ENCODE results near the gene TRIM8. TPM values are rescaled to one million over a fixed set of nuclear protein-coding genes. Genes with fewer than 3 reads are reported as not detected.

Gene TRIM8
- total and polyA plus RNA-seq, 2 donors (not counting 3 experiments of a cell fraction or from before 2014, with no cell fraction given): 74.1 to 114 TPM

DNA sequence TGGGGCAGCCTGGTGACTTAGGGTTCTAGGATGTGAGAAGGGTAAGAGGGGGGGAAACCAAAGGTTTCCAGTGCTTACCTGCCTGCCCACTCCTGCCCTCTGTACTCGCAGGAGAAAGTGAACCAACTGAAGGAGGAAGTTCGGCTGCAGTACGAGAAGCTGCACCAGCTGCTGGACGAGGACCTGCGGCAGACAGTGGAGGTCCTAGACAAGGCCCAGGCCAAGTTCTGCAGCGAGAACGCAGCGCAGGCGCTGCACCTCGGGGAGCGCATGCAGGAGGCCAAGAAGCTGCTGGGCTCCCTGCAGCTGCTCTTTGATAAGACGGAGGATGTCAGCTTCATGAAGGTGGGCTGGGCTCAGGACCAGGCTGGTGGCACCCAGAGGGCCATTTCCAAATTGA lies 10.7 kb downstream of the TRIM8 start:
- Histone ChIP-seq H3K4me2 (ENCODE audit: insufficient read depth, low read length) (no peak overlapping the region), H3K27me3 (ENCODE audit: control insufficient read depth in 2 of 2, insufficient read depth in 2 of 2, low read length in 2 of 2) (no peaks in the 10 kb centered on the region), H3K79me2 (ENCODE audit: control insufficient read depth, insufficient read depth, low read length) (peaks cover 55% of the 10 kb centered on the region), H3K36me3 (ENCODE audit: control insufficient read depth in 2 of 2, extremely low read depth in 1 of 2, insufficient read depth in 2 of 2, low read length in 2 of 2) (peaks cover 14 to 42% of the 10 kb centered on the region in 2 experiments), H3K9me1 (replicated peaks; ENCODE audit: control insufficient read depth, extremely low read depth, insufficient read depth, low read length) (no peaks in the 10 kb centered on the region), H4K20me1 (replicated peaks; ENCODE audit: control insufficient read depth, extremely low read depth, insufficient read depth, low read length) (no peaks in the 10 kb centered on the region), H3K9me3 (replicated peaks; ENCODE audit: control insufficient read depth, insufficient read depth, low read length) (no peaks in the 10 kb centered on the region), H3K9ac (replicated peaks; ENCODE audit: extremely low read depth, insufficient read depth, low read length) (no peak overlapping the region), H3K4me1 (ENCODE audit: control insufficient read depth, extremely low read depth, insufficient read depth, low read length) (peaks cover 29% of the 10 kb centered on the region), H2AFZ (ENCODE audit: low read depth, low read length) (no peak overlapping the region), H3K27ac (ENCODE audit: insufficient read depth, low read depth, low read length) (no peak overlapping the region), H3K4me3 (replicated peaks in 1 of 3; ENCODE audit: insufficient read depth in 1 of 3, low read depth in 1 of 3, low read length in 3 of 3) (no peak overlapping the region)
- TF ChIP-seq JUN (IDR thresholded peaks at IDR 0.05; ENCODE audit: borderline replicate concordance, insufficient read depth, insufficient read length, low read depth) (no peak), POLR2AphosphoS5 (IDR thresholded peaks at IDR 0.05; ENCODE audit: insufficient read depth, low read depth, low read length) (no peak), GATA2 (IDR thresholded peaks at IDR 0.05; ENCODE audit: insufficient read depth, insufficient read length, low read depth, low read length) (no peak), EZH2 (IDR thresholded peaks at IDR 0.05; ENCODE audit: borderline replicate concordance, low read depth, low read length, severe bottlenecking) (no peak), MYC (IDR thresholded peaks at IDR 0.05; ENCODE audit: low read depth, low read length) (no peak)
- POLR2A ChIA-PET: no interaction called here
- no peak for FAIRE-seq
- dilution Hi-C loops (cut with MboI; ENCODE audit: extremely low pct_ligation_motif_present, low sequenced_read_pairs): no loop called here
- DNase-seq (ENCODE audit: low read depth, low spot score): no peak
- CTCF ChIA-PET: interaction anchor here (0.8 to 1.8 kb wide), 2 partner anchors 15 to 27 kb away, joined by 3 to 7 read pairs; no protein-coding TSS in a partner anchor
- no TSS peak for BruUV-seq (replicated peaks)
- intact Hi-C loops (cut with micrococcal nuclease): no loop called here

- Histone ChIP-seq H3K9ac (replicated peaks; ENCODE audit: extremely low read depth, insufficient read depth, low read length) (no peak overlapping the region), H4K20me1 (replicated peaks; ENCODE audit: control insufficient read depth, extremely low read depth, insufficient read depth, low read length) (no peaks in the 10 kb centered on the region), H3K27ac (ENCODE audit: insufficient read depth, low read depth, low read length) (no peak overlapping the region), H3K4me1 (ENCODE audit: control insufficient read depth, extremely low read depth, insufficient read depth, low read length) (peaks cover 20% of the 10 kb centered on the region), H3K9me1 (replicated peaks; ENCODE audit: control insufficient read depth, extremely low read depth, insufficient read depth, low read length) (no peaks in the 10 kb centered on the region), H3K27me3 (ENCODE audit: control insufficient read depth in 2 of 2, insufficient read depth in 2 of 2, low read length in 2 of 2) (no peaks in the 10 kb centered on the region), H3K36me3 (ENCODE audit: control insufficient read depth in 2 of 2, extremely low read depth in 1 of 2, insufficient read depth in 2 of 2, low read length in 2 of 2) (peaks cover 14 to 42% of the 10 kb centered on the region in 2 experiments), H3K4me2 (ENCODE audit: insufficient read depth, low read length) (no peak overlapping the region), H2AFZ (ENCODE audit: low read depth, low read length) (no peak overlapping the region), H3K9me3 (replicated peaks; ENCODE audit: control insufficient read depth, insufficient read depth, low read length) (no peaks in the 10 kb centered on the region), H3K4me3 (replicated peaks in 1 of 3; ENCODE audit: insufficient read depth in 1 of 3, low read depth in 1 of 3, low read length in 3 of 3) (no peak overlapping the region), H3K79me2 (ENCODE audit: control insufficient read depth, insufficient read depth, low read length) (peaks cover 45% of the 10 kb centered on the region)
- no peak for TF ChIP-seq POLR2A (IDR thresholded peaks at IDR 0.05; ENCODE audit: low read depth, low read length)
- TF ChIP-seq GATA2 (IDR thresholded peaks at IDR 0.05; ENCODE audit: insufficient read depth, insufficient read length, low read depth, low read length): no peak
- no peak for TF ChIP-seq CTCF (IDR thresholded peaks at IDR 0.05; ENCODE audit: extremely low read depth in 1 of 2, insufficient read depth in 1 of 2, low read depth in 1 of 2, low read length in 2 of 2)
- no peak for TF ChIP-seq MYC (IDR thresholded peaks at IDR 0.05; ENCODE audit: low read depth, low read length)
- no peak for TF ChIP-seq MAX (IDR thresholded peaks at IDR 0.05; ENCODE audit: insufficient read depth, insufficient read length)
- TF ChIP-seq POLR2AphosphoS5 (IDR thresholded peaks at IDR 0.05; ENCODE audit: insufficient read depth, low read depth, low read length): no peak
- TF ChIP-seq JUN (IDR thresholded peaks at IDR 0.05; ENCODE audit: borderline replicate concordance, insufficient read depth, insufficient read length, low read depth): no peak
- ChIA-PET POLR2A (interaction anchor here (0.6 kb wide), 1 partner anchor 10 kb away, joined by 3 read pairs; no protein-coding TSS in a partner anchor), CTCF (interaction anchor here (1.8 to 2.5 kb wide), 3 partner anchors 14 to 152 kb away, joined by 6 to 8 read pairs (median 7); partner anchors contain the start of gene SUFU)
- dilution Hi-C loops (cut with MboI; ENCODE audit: extremely low pct_ligation_motif_present, low sequenced_read_pairs) (no loop called here), intact Hi-C loops (cut with micrococcal nuclease) (no loop called here)
- no peak for FAIRE-seq
- no peak for DNase-seq (ENCODE audit: low read depth, low spot score)
- BruUV-seq (replicated peaks): no TSS peak
Observed at GRCh38 chr10:102656026-102656425, 11.7 kb downstream of the TRIM8 start.

All from endothelial cell of umbilical vein (primary cell).